H1 (cell line): Measurements from ENCODE around the gene SCN7A. TPM values are rescaled to one million over a fixed set of nuclear protein-coding genes. Genes with fewer than 3 reads are reported as not detected.
A peak's percentile ranks its signal among the peaks of the same experiment; 100 is the strongest.

Experiments
- CTCF ChIA-PET: fragments of 300-600 bp; sonication (Branson Sonifier 250); formaldehyde crosslinking; loops from one replicate; lab custom pipeline; 2021; ENCODE audit not compliant: partially characterized antibody; lab: Charles Lee
- POLR2A ChIA-PET: fragments of 300-600 bp; sonication (Branson Sonifier 250); formaldehyde crosslinking; loops from one replicate; lab custom pipeline; 2021; ENCODE audit warnings: inconsistent platforms; ENCODE audit not compliant: partially characterized antibody; lab: Charles Lee
- DNase-seq, 2 experiments: peaks; one replicate each; pipeline versions ENCODE4 v3.0.0 to v3.0.0-alpha.2; 2010 to 2022; ENCODE audit warnings: low spot score in 2 of 2, low read depth in 1 of 2, mixed read lengths in 1 of 2
- FAIRE-seq: peaks from 2 replicates; lab custom pipeline; 2011; peaks lifted over from hg19 to GRCh38; lab: Jason Lieb, UNC
- H2AFZ ChIP-seq: 2 replicates; pipeline ENCODE4 v1.8.1; 2012; ENCODE audit warnings: low read length, inconsistent platforms
- H2AK5ac ChIP-seq: 2 replicates; pipeline ENCODE4 v1.6.1; 2013; ENCODE audit warnings: low read depth, low read length
- H2BK120ac ChIP-seq: replicated peaks from 2 replicates; pipeline ENCODE3; 2013; ENCODE audit warnings: low read depth, low read length, inconsistent platforms
- H2BK12ac ChIP-seq: 2 replicates; pipeline ENCODE4 v1.6.1; 2013; ENCODE audit warnings: low read depth, low read length
- H2BK15ac ChIP-seq: 2 replicates; pipeline ENCODE4 v1.6.1; 2013; ENCODE audit warnings: low read length
- H2BK20ac ChIP-seq: 2 replicates; pipeline ENCODE4 v1.6.1; 2013; ENCODE audit warnings: low read length
- H2BK5ac ChIP-seq: 2 replicates; pipeline ENCODE4 v1.6.1; 2013; ENCODE audit warnings: low read depth, low read length
- H3K14ac ChIP-seq: 2 replicates; pipeline ENCODE4 v1.6.1; 2013; ENCODE audit warnings: inconsistent platforms; ENCODE audit not compliant: insufficient read length
- H3K18ac ChIP-seq: 2 replicates; pipeline ENCODE4 v1.6.1; 2013; ENCODE audit warnings: low read length; ENCODE audit errors: extremely low read depth
- H3K23ac ChIP-seq: 2 replicates; pipeline ENCODE4 v1.6.1; 2013; ENCODE audit warnings: inconsistent platforms; ENCODE audit not compliant: insufficient read length
- H3K23me2 ChIP-seq: 2 replicates; pipeline ENCODE4 v1.6.1; 2013; ENCODE audit warnings: low read depth, low read length
- H3K27ac ChIP-seq: 2 replicates; pipeline ENCODE4 v1.6.1; 2011; ENCODE audit warnings: low read depth, low read length, inconsistent platforms
- H3K27me3 ChIP-seq, 4 experiments: replicated peaks in 1 of 4; 1 replicate in 1 of 4; 2 replicates in 3 of 4; pipeline versions ENCODE4 v1.6.1 to v1.8.1; 2011 to 2013; ENCODE audit warnings: low read length in 3 of 4, mild to moderate bottlenecking in 3 of 4, inconsistent platforms in 2 of 4, mixed read lengths in 2 of 4, moderate library complexity in 1 of 4; ENCODE audit not compliant: control insufficient read depth in 3 of 4, insufficient read depth in 3 of 4; ENCODE audit errors: extremely low read depth in 1 of 4
- H3K36me3 ChIP-seq, 4 experiments: 2 replicates each; pipeline versions ENCODE4 v1.6.1 to v1.8.1; 2011 to 2013; ENCODE audit warnings: mild to moderate bottlenecking in 4 of 4, low read length in 3 of 4, moderate library complexity in 2 of 4, control low read depth in 1 of 4, inconsistent platforms in 1 of 4; ENCODE audit not compliant: insufficient read depth in 4 of 4, control insufficient read depth in 2 of 4
- H3K4ac ChIP-seq: replicated peaks from 2 replicates; pipeline ENCODE3; 2013; ENCODE audit warnings: low read length, low read depth, mixed read lengths, inconsistent platforms; ENCODE audit not compliant: insufficient read length
- H3K4me1 ChIP-seq, 4 experiments: replicated peaks in 1 of 4; 1 replicate in 1 of 4; 2 replicates in 3 of 4; pipeline versions ENCODE4 v1.6.1 to v1.8.1; 2011 to 2013; ENCODE audit warnings: low read length in 3 of 4, inconsistent platforms in 2 of 4, mixed read lengths in 1 of 4; ENCODE audit not compliant: insufficient read depth in 4 of 4, control insufficient read depth in 3 of 4
- H3K4me2 ChIP-seq, 2 experiments: 2 replicates each; pipeline versions ENCODE4 v1.6.1 to v1.8.1; 2011 to 2013; ENCODE audit warnings: low read depth in 2 of 2, low read length in 2 of 2, control low read depth in 1 of 2, inconsistent platforms in 1 of 2, mild to moderate bottlenecking in 1 of 2; ENCODE audit not compliant: insufficient read depth in 1 of 2
- H3K4me3 ChIP-seq, 4 experiments: fragments of 200-600, 300-600 bp in 1 of 4; sonication (generic), shearing (Covaris generic), sonication (Bioruptor Twin) in 1 of 4; 2 replicates each; pipeline versions ENCODE4 v1.5.1 to v1.8.1; 2011 to 2016; ENCODE audit warnings: low read length in 4 of 4, low read depth in 3 of 4, control low read depth in 2 of 4, inconsistent platforms in 2 of 4, mild to moderate bottlenecking in 2 of 4, mixed read lengths in 1 of 4, moderate library complexity in 1 of 4; ENCODE audit not compliant: insufficient read depth in 2 of 4; ENCODE audit errors: extremely low read depth in 1 of 4
- H3K56ac ChIP-seq: replicated peaks from 2 replicates; pipeline ENCODE3; 2013; ENCODE audit warnings: low read depth, mild to moderate bottlenecking, mixed read lengths, low read length, inconsistent platforms; ENCODE audit not compliant: insufficient read length
- H3K79me1 ChIP-seq: 2 replicates; pipeline ENCODE4 v1.6.1; 2013; ENCODE audit warnings: low read depth, low read length, control low read depth
- H3K79me2 ChIP-seq, 2 experiments: 2 replicates each; pipeline versions ENCODE4 v1.6.1 to v1.8.1; 2012 to 2013; ENCODE audit warnings: low read length in 2 of 2, mild to moderate bottlenecking in 2 of 2, inconsistent platforms in 1 of 2; ENCODE audit not compliant: insufficient read depth in 2 of 2, control insufficient read depth in 1 of 2
- H3K9ac ChIP-seq, 4 experiments: replicated peaks in 1 of 4; 1 replicate in 1 of 4; 2 replicates in 3 of 4; pipeline versions ENCODE4 v1.6.1 to v1.8.1; 2011 to 2013; ENCODE audit warnings: low read depth in 3 of 4, low read length in 3 of 4, control low read depth in 2 of 4, mild to moderate bottlenecking in 2 of 4, moderate library complexity in 2 of 4, inconsistent platforms in 1 of 4; ENCODE audit errors: extremely low read depth in 1 of 4
- H3K9me3 ChIP-seq, 2 experiments: 2 replicates each; pipeline versions ENCODE4 v1.6.1 to v1.8.1; 2012 to 2013; ENCODE audit warnings: mild to moderate bottlenecking in 2 of 2, moderate library complexity in 2 of 2, control low read depth in 1 of 2, inconsistent platforms in 1 of 2, low read depth in 1 of 2, low read length in 1 of 2, mixed read lengths in 1 of 2; ENCODE audit not compliant: insufficient read depth in 2 of 2
- H4K20me1 ChIP-seq, 2 experiments: replicated peaks in 1 of 2; 2 replicates each; pipeline versions ENCODE3 to v1.8.1; 2011 to 2013; ENCODE audit warnings: inconsistent platforms in 2 of 2, low read length in 2 of 2, mild to moderate bottlenecking in 1 of 2; ENCODE audit not compliant: insufficient read depth in 2 of 2, control insufficient read depth in 1 of 2
- H4K5ac ChIP-seq: 2 replicates; pipeline ENCODE4 v1.6.1; 2013; ENCODE audit warnings: low read length, low read depth, mixed read lengths, inconsistent platforms; ENCODE audit not compliant: insufficient read length
- H4K8ac ChIP-seq: 2 replicates; pipeline ENCODE4 v1.8.0; 2013; ENCODE audit warnings: mild to moderate bottlenecking, moderate library complexity, low read length, inconsistent platforms; ENCODE audit not compliant: insufficient read depth; ENCODE audit errors: extremely low read depth
- H4K91ac ChIP-seq: replicated peaks from 2 replicates; pipeline ENCODE3; 2013; ENCODE audit warnings: low read length, mixed read lengths, inconsistent platforms; ENCODE audit not compliant: insufficient read length
- ASH2L ChIP-seq: fragments of 200-600, 300-600 bp; sonication (generic); IDR thresholded peaks from one replicate; pipeline ENCODE4 v1.7.1; 2017; ENCODE audit warnings: low read length
- ATF3 ChIP-seq: IDR thresholded peaks from 2 replicates; pipeline ENCODE4 v1.6.1; 2011; ENCODE audit warnings: low read depth, mild to moderate bottlenecking, low read length; ENCODE audit not compliant: insufficient read depth
- BACH1 ChIP-seq: IDR thresholded peaks from 2 replicates; pipeline ENCODE4 v1.6.1; 2012; ENCODE audit warnings: low read length, improper control_type of control experiment
- BCL11A ChIP-seq, 2 experiments: IDR thresholded peaks; one replicate each; pipeline ENCODE4 v1.6.1; 2011; ENCODE audit warnings: low read depth in 2 of 2, low read length in 2 of 2, mild to moderate bottlenecking in 2 of 2
- BRCA1 ChIP-seq: IDR thresholded peaks from 2 replicates; pipeline ENCODE4 v1.6.1; 2012; ENCODE audit warnings: low read depth, low read length, improper control_type of control experiment
- E2F6 ChIP-seq: IDR thresholded peaks from 2 replicates; pipeline ENCODE4 v1.6.1; 2012; ENCODE audit warnings: inconsistent platforms
- GTF2F1 ChIP-seq: IDR thresholded peaks from 2 replicates; pipeline ENCODE4 v1.6.1; 2012; ENCODE audit warnings: low read depth, low read length, improper control_type of control experiment, borderline replicate concordance
- MAX ChIP-seq: IDR thresholded peaks from 2 replicates; pipeline ENCODE4 v1.6.1; 2012; ENCODE audit warnings: inconsistent platforms
- POLR2A ChIP-seq, 2 experiments: IDR thresholded peaks; 1 replicate in 1 of 2; 2 replicates in 1 of 2; pipeline ENCODE4 v1.6.1; 2011; ENCODE audit warnings: low read depth in 2 of 2, low read length in 2 of 2, mild to moderate bottlenecking in 2 of 2; ENCODE audit errors: control extremely low read depth in 1 of 2
- POLR2AphosphoS5 ChIP-seq: IDR thresholded peaks from 2 replicates; pipeline ENCODE4 v1.6.1; 2011; ENCODE audit warnings: low read depth, low read length
- RNF2 ChIP-seq: fragments of 200-900, 300-1000 bp; sonication (generic); IDR thresholded peaks from 2 replicates; pipeline ENCODE4 v1.7.1; 2016; ENCODE audit warnings: borderline replicate concordance, low read depth, mild to moderate bottlenecking, antibody characterized with exemption, low read length; ENCODE audit not compliant: poor library complexity, severe bottlenecking; ENCODE audit errors: missing control alignments
- SIN3A ChIP-seq, 2 experiments: IDR thresholded peaks in 1 of 2; conservative IDR thresholded peaks in 1 of 2; 2 replicates each; pipeline ENCODE4 v1.6.1; 2011 to 2012; ENCODE audit warnings: low read length in 2 of 2, improper control_type of control experiment in 1 of 2, low read depth in 1 of 2, mild to moderate bottlenecking in 1 of 2
- SP4 ChIP-seq: IDR thresholded peaks from 2 replicates; pipeline ENCODE4 v1.6.1; 2012; ENCODE audit warnings: low read length, inconsistent platforms
- WGBS, 2 experiments: shearing (Covaris generic) in 1 of 2; methylation state at CpG; one replicate each; pipeline versions ENCODE4 v1.1.6 to v1.1.7; 2013 to 2015; ENCODE audit warnings: low lambda C conversion rate in 2 of 2, mixed read lengths in 2 of 2, inconsistent platforms in 1 of 2, low coverage in 1 of 2, missing lambda C conversion rate in 1 of 2; ENCODE audit not compliant: insufficient replicate concordance in 2 of 2, insufficient coverage in 1 of 2, insufficient read length in 1 of 2; ENCODE audit errors: extremely low coverage in 1 of 2, missing lambda C conversion rate in 1 of 2; 5-methylcytosine and 5-hydroxymethylcytosine counted together
- polyA plus RNA-seq, 7 experiments: library from polyadenylated mRNA; depleted of rRNA in 3 of 7; stranded (reverse) in 5 of 7; unstranded in 2 of 7; fragments of >200 nt in 5 of 7; fragments of 200-250 nt in 2 of 7; gene quantifications; 1 replicate in 5 of 7; 2 replicates in 1 of 7; 4 replicates in 1 of 7; pipeline versions ENCODE4 v1.2.1 to v1.2.3, GENCODE V29; 2011 to 2013; ENCODE audit warnings: missing spikeins in 2 of 7, mixed read lengths in 2 of 7
- total RNA-seq: library from RNA; stranded (reverse); fragmentation: NEBNext Ultra II Directional; extraction: Animal tissue kit (Norgen Biotek cat#: 25700); gene quantifications from 2 replicates; pipeline ENCODE4 v1.2.1, GENCODE V29; 2021

SCN7A gene
- total and polyA plus RNA-seq, 2 of the 8 experiments (the other 6 are each of a cell fraction or from before 2014, with no cell fraction given), result 0.09 to 0.19 TPM

GRCh38 chr2:166436189-166436588, 57.9 kb downstream of the SCN7A start:
- no peak overlapping the region for H3K27ac ChIP-seq
- H3K79me2 ChIP-seq, result no peaks in the 10 kb centered on the region
- 53% methylated on average over 3 of the region's 3 CpGs; no CpG with 5 or more reads in 1 of the 2 experiments for WGBS, 2 experiments
- H4K5ac ChIP-seq, result no peak overlapping the region
- ChIA-PET CTCF (interaction anchor here (0.6 to 1.7 kb wide), 2 partner anchors 18 to 861 kb away, joined by 3 to 4 read pairs; no protein-coding TSS in a partner anchor), POLR2A (no interaction called here)
- H3K4me2 ChIP-seq, result 0 out of 4 replicates have a peak overlapping the region, but pooled peaks of 1 of the 2 experiments have one; percentile 2
- no peak overlapping the region for H3K14ac ChIP-seq
- H3K36me3 ChIP-seq, result no peaks in the 10 kb centered on the region
- H3K27me3 ChIP-seq, result no peaks in the 10 kb centered on the region
- H3K9me3 ChIP-seq, result peaks cover 0 to 4% of the 10 kb centered on the region in 2 experiments; a peak in 1 of 4 replicates
- FAIRE-seq (no peak), DNase-seq (no peak)
- no peak overlapping the region for H2BK120ac ChIP-seq
- H3K23ac ChIP-seq, result no peak overlapping the region
- H3K79me1 ChIP-seq, result no peaks in the 10 kb centered on the region
- no peak overlapping the region for H3K4ac ChIP-seq
- H3K9ac ChIP-seq, result no peak overlapping the region
- no peak overlapping the region for H2BK15ac ChIP-seq
- no peaks in the 10 kb centered on the region for H4K20me1 ChIP-seq
- H3K56ac ChIP-seq, result no peak overlapping the region
- no peak overlapping the region for H3K4me3 ChIP-seq
- no peak overlapping the region for H4K8ac ChIP-seq
- no peak overlapping the region for H2BK5ac ChIP-seq
- H4K91ac ChIP-seq, result no peak overlapping the region
- no peak overlapping the region for H2BK20ac ChIP-seq
- H3K18ac ChIP-seq, result no peak overlapping the region
- H2BK12ac ChIP-seq, result no peak overlapping the region
- H3K4me1 ChIP-seq, result peaks cover 0 to 5% (median 0%) of the 10 kb centered on the region in 4 experiments; a peak in 3 of 7 replicates
- H3K23me2 ChIP-seq, result no peaks in the 10 kb centered on the region
- H2AFZ ChIP-seq, result peak overlapping the region; percentile 55; the same call in 1 of the 2 replicates
- H2AK5ac ChIP-seq, result no peak overlapping the region
- no peak for TF ChIP-seq ASH2L
- TF ChIP-seq BRCA1, result no peak
- no peak for TF ChIP-seq ATF3
- TF ChIP-seq POLR2A (IDR thresholded peaks at IDR 0.05; ENCODE audit: control extremely low read depth in 1 of 2, low read depth in 2 of 2, low read length in 2 of 2), result no peak
- TF ChIP-seq POLR2AphosphoS5, result no peak
- no peak for TF ChIP-seq SP4
- no peak for TF ChIP-seq E2F6
- TF ChIP-seq MAX, result no peak
- no peak for TF ChIP-seq GTF2F1
- TF ChIP-seq BACH1, result no peak
- no peak for TF ChIP-seq RNF2
- no peak for TF ChIP-seq BCL11A (IDR thresholded peaks at IDR 0.05; ENCODE audit: low read depth in 2 of 2, low read length in 2 of 2)
- TF ChIP-seq SIN3A (conservative IDR thresholded peaks at IDR 0.05 in 1 of 2, IDR thresholded peaks at IDR 0.05 in 1 of 2; ENCODE audit: low read depth in 1 of 2, low read length in 2 of 2), result no peak
